OCI-LY3 (cell line): ENCODE data around the gene JAKMIP2.
"Not testable (repeated sequence)": the region's sequence is repeated elsewhere in the genome, so short reads cannot be mapped to it uniquely, and the experiment has no call there.

ENCODE experiments used
- H2AFZ ChIP-seq: fragments of 200-600, 300-600 bp; shearing (Covaris generic); 2 replicates; pipeline ENCODE4 v1.6.0; 2014; ENCODE audit warnings: antibody characterized with exemption, low read depth, low read length
- H3K27ac ChIP-seq: fragments of 200-600, 300-600 bp; sonication (generic); 2 replicates; pipeline ENCODE4 v1.5.1; 2014; ENCODE audit warnings: mild to moderate bottlenecking, low read length, moderate library complexity, mixed read lengths
- H3K27me3 ChIP-seq: fragments of 200-600, 300-600 bp; sonication (generic); 2 replicates; pipeline ENCODE4 v1.6.1; 2014; ENCODE audit warnings: low read depth, low read length, mixed read lengths
- H3K36me3 ChIP-seq: fragments of 200-600, 300-600 bp; sonication (generic); replicated peaks from 2 replicates; pipeline ENCODE3; 2014; ENCODE audit warnings: low read depth, low read length, mixed read lengths
- H3K4me1 ChIP-seq: fragments of 300-600, 200-600 bp; sonication (generic); 2 replicates; pipeline ENCODE4 v1.6.1; 2014; ENCODE audit warnings: low read length, mixed read lengths
- H3K4me2 ChIP-seq: fragments of 200-600, 300-600 bp; sonication (generic); 2 replicates; pipeline ENCODE4 v1.6.1; 2014; ENCODE audit warnings: low read length, mixed read lengths
- H3K4me3 ChIP-seq: fragments of 300-600, 200-600 bp; sonication (generic); 2 replicates; pipeline ENCODE4 v1.5.1; 2014; ENCODE audit warnings: antibody characterized with exemption, mild to moderate bottlenecking, low read length, moderate library complexity
- H3K79me2 ChIP-seq: fragments of 300-600, 200-600 bp; shearing (Covaris generic); 2 replicates; pipeline ENCODE4 v1.6.1; 2014; ENCODE audit warnings: mild to moderate bottlenecking, low read length, mixed read lengths
- H3K9ac ChIP-seq: fragments of 300-600, 200-600 bp; shearing (Covaris generic); 2 replicates; pipeline ENCODE4 v1.6.0; 2014; ENCODE audit warnings: mild to moderate bottlenecking, low read length, moderate library complexity
- H3K9me3 ChIP-seq: fragments of 200-600, 300-600 bp; shearing (Covaris generic); 2 replicates; pipeline ENCODE4 v1.6.1; 2014; ENCODE audit warnings: low read length, mixed read lengths; ENCODE audit not compliant: insufficient read depth
- H4K20me1 ChIP-seq: fragments of 200-600, 300-600 bp; sonication (generic); 2 replicates; pipeline ENCODE4 v1.6.1; 2016; ENCODE audit warnings: low read length, mixed read lengths; ENCODE audit not compliant: insufficient read depth
- EZH2phosphoT487 ChIP-seq: fragments of 200-600 bp; shearing (Covaris generic); IDR thresholded peaks from 2 replicates; pipeline ENCODE4 v1.6.1; 2018; ENCODE audit warnings: antibody characterized with exemption, mixed run types, low read depth
- TF ChIP-seq, protein P1 (sequence below): fragments of 200-600, 300-600 bp; sonication (generic); IDR thresholded peaks from 2 replicates; pipeline ENCODE4 v1.5.1; 2014; ENCODE audit warnings: antibody characterized with exemption, low read length, low read depth

JAKMIP2 gene

DNA sequence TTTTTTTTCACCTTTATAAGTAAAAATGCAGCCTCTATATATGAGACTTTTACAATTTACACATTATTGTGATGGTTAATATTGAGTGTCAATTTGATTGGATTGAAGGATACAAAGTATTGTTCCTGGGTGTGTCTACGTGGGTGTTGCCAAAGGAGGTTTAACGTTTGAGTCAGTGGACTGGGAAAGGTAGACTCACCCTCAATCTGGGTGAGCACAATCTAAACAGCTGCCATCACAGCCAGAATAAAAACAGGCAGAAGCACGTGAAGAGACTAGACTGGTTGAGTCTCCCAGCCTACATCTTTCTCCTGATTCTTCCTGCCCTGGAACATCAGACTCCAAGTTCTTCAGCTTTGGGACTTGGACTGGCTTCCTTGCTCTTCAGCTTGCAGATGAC, 139.9 kb downstream of the JAKMIP2 start:
- TF ChIP-seq EZH2phosphoT487 = no peak
- TF ChIP-seq, protein P1, sequence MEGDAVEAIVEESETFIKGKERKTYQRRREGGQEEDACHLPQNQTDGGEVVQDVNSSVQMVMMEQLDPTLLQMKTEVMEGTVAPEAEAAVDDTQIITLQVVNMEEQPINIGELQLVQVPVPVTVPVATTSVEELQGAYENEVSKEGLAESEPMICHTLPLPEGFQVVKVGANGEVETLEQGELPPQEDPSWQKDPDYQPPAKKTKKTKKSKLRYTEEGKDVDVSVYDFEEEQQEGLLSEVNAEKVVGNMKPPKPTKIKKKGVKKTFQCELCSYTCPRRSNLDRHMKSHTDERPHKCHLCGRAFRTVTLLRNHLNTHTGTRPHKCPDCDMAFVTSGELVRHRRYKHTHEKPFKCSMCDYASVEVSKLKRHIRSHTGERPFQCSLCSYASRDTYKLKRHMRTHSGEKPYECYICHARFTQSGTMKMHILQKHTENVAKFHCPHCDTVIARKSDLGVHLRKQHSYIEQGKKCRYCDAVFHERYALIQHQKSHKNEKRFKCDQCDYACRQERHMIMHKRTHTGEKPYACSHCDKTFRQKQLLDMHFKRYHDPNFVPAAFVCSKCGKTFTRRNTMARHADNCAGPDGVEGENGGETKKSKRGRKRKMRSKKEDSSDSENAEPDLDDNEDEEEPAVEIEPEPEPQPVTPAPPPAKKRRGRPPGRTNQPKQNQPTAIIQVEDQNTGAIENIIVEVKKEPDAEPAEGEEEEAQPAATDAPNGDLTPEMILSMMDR = no peak

DNA sequence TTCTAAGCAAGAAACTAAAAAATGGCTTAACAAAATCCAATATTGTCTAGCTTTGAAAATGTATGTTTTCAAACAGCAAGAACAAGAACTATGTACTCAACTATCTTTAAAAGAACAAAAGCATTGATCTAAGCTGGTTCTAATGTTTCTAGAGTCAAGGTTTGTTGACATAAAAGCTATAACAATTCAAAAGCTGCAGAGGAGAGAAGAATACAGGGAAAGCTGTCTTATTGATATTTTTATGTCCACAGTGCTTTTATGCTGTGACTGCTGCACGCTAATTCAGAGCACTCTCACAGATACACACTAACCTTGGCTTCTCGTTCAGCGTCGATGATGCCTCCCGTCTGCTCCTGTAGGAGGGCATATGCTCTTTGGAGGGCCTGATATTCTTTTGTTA, 143.2 kb downstream of the JAKMIP2 start:
- no peaks in the 10 kb centered on the region; the same call in 1 of the 2 replicates for H3K27me3 ChIP-seq
- peaks cover 3% of the 10 kb centered on the region; the same call in 1 of the 2 replicates for H3K4me1 ChIP-seq
- no peaks in the 10 kb centered on the region for H4K20me1 ChIP-seq
- TF ChIP-seq, protein P1 = no peak
- TF ChIP-seq EZH2phosphoT487 = no peak
- no peak overlapping the region for H3K4me2 ChIP-seq
- H3K9me3 ChIP-seq = no peaks in the 10 kb centered on the region
- no peaks in the 10 kb centered on the region for H3K36me3 ChIP-seq
- no peak overlapping the region for H3K4me3 ChIP-seq
- no peak overlapping the region for H2AFZ ChIP-seq
- H3K27ac ChIP-seq = no peak overlapping the region
- no peaks in the 10 kb centered on the region for H3K79me2 ChIP-seq
- H3K9ac ChIP-seq = no peak overlapping the region

More for the DNA sequence above, 139.9 kb downstream of the JAKMIP2 start:
- H3K27me3 ChIP-seq = no peaks in the 10 kb centered on the region; the same call in 1 of the 2 replicates
- H3K4me2 ChIP-seq = no peak overlapping the region
- peaks cover 3% of the 10 kb centered on the region; the same call in 1 of the 2 replicates for H3K4me1 ChIP-seq
- no peak overlapping the region for H3K4me3 ChIP-seq
- no peaks in the 10 kb centered on the region for H4K20me1 ChIP-seq
- H3K9me3 ChIP-seq = no peaks in the 10 kb centered on the region
- no peaks in the 10 kb centered on the region for H3K79me2 ChIP-seq
- no peak overlapping the region for H3K27ac ChIP-seq
- no peak overlapping the region for H2AFZ ChIP-seq
- H3K9ac ChIP-seq = no peak overlapping the region
- no peaks in the 10 kb centered on the region for H3K36me3 ChIP-seq

DNA sequence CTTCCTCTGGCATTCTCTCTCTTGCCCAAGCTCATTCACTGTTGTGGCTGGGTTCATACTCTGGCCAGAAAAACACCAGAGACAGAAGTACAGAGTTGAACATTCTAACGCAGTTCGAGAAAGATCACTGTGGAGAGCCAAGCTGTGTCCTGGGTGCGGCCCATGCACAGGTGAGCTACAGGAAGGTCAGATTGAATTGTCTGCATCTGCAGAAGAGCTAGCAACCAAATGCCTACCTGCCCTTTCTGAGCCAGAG, 145.9 kb downstream of the JAKMIP2 start:
- Histone ChIP-seq H3K79me2 (no peaks in the 10 kb centered on the region), H3K4me1 (peaks cover 3% of the 10 kb centered on the region; the same call in 1 of the 2 replicates), H3K27me3 (no peaks in the 10 kb centered on the region; the same call in 1 of the 2 replicates), H3K9me3 (no peaks in the 10 kb centered on the region), H3K9ac (no peak overlapping the region), H4K20me1 (no peaks in the 10 kb centered on the region), H3K36me3 (no peaks in the 10 kb centered on the region), H3K27ac (no peak overlapping the region), H3K4me3 (no peak overlapping the region), H3K4me2 (no peak overlapping the region), H2AFZ (no peak overlapping the region)
- TF ChIP-seq EZH2phosphoT487 = no peak

DNA sequence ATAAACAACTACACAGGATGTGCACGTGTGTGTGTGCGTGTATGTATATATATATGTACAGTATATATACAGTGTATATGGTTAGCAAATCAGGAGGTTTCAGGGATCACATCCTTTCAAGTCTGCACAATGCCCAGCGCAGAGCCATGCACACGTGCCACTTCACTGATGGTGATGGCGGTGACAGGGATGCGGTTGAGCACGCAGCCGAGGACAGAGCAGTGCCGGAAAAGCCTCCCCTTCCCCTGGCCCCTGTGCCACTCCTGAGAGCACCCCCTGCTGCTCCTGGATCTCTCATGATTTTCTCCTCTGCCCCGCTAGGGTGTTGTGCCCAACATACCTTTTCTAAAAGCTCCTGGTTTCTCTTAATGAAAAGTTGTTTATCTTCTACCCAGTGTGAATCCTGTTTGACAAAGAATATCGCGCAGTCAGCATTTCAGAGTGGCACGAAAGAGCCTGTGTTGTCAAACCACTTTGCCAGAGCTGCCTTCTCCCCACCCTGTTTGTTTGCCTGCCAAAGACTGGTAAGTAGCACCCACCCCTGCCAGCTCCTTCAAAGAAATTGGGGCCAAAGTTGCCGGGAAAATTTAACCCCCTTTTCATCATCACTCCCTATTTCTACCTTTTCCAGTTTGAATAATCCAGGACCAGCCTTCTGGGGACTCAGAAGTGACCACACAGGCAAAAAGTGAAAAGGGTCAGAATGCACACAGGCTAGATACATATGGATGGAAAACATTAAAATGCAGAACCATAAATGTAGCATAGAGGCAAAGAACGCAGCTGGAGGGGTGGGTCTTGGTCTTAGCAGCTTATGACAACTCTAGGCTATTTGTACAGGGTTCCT, 146.4 kb downstream of the JAKMIP2 start:
- H3K36me3 ChIP-seq = no peaks in the 10 kb centered on the region
- H3K4me3 ChIP-seq = no peak overlapping the region
- H2AFZ ChIP-seq = no peak overlapping the region
- TF ChIP-seq, protein P1 = no peak
- TF ChIP-seq EZH2phosphoT487 = no peak
- H3K27me3 ChIP-seq = no peaks in the 10 kb centered on the region; the same call in 1 of the 2 replicates
- no peaks in the 10 kb centered on the region for H3K79me2 ChIP-seq
- no peaks in the 10 kb centered on the region for H3K9me3 ChIP-seq
- H4K20me1 ChIP-seq = no peaks in the 10 kb centered on the region
- no peak overlapping the region for H3K4me2 ChIP-seq
- H3K4me1 ChIP-seq = peaks cover 3% of the 10 kb centered on the region; the same call in 1 of the 2 replicates
- no peak overlapping the region for H3K27ac ChIP-seq
- no peak overlapping the region for H3K9ac ChIP-seq

DNA sequence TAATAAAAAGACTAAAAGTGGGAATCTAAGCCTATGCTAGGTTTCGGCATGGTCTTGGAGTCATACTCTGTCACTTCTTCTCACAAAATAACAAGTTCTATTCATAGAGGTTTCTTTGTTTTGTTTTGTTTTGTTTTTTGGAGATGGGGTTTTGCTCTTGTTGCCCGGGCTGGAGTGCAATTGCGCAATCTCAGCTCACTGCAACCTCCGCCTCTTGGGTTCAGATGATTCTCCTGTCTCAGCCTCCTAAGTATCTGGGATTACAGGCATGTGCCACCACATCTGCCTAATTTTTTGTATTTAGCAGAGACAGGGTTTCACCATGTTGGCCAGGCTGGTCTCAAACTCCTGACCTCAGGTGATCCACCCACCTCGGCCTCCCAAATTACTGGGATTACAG, 147.1 kb downstream of the JAKMIP2 start:
- not testable (repeated sequence) for H3K4me2 ChIP-seq, H3K36me3 ChIP-seq, H3K79me2 ChIP-seq, H3K4me3 ChIP-seq, H4K20me1 ChIP-seq, H2AFZ ChIP-seq, H3K27me3 ChIP-seq, H3K9ac ChIP-seq, H3K9me3 ChIP-seq, H3K27ac ChIP-seq, H3K4me1 ChIP-seq
